Measurements from ENCODE around the gene ANO6. TPM values are rescaled to one million over a fixed set of nuclear protein-coding genes. Genes with fewer than 3 reads are reported as not detected.

ANO6 gene
- total RNA-seq, 1 experiment from 2014 or later = 34.2 TPM

- no peaks in the 10 kb centered on the region for H3K36me3 Mint-ChIP-seq (ENCODE audit: insufficient read depth, unreplicated experiment)
- H3K4me3 Mint-ChIP-seq (ENCODE audit: low read depth, unreplicated experiment) = no peak overlapping the region
- intact Hi-C loops (cut with micrococcal nuclease; ENCODE audit: unreplicated experiment) = no loop called here
- no peak for DNase-seq
- no peaks in the 10 kb centered on the region for H3K4me1 Mint-ChIP-seq (ENCODE audit: low read depth, unreplicated experiment)
- CTCF ChIA-PET = interaction anchor here (0.6 kb wide), 1 partner anchor 126 kb away, joined by 3 read pairs; no protein-coding TSS in a partner anchor
- no peaks in the 10 kb centered on the region for H3K9me3 Mint-ChIP-seq (ENCODE audit: low read depth, unreplicated experiment)
- H3K27ac Mint-ChIP-seq (ENCODE audit: unreplicated experiment) = no peak overlapping the region
- H3K27me3 Mint-ChIP-seq (ENCODE audit: unreplicated experiment) = no peaks in the 10 kb centered on the region
- TF ChIP-seq CTCF (IDR thresholded peaks at IDR 0.05; ENCODE audit: unreplicated experiment) = no peak
- no TSS peak for BruUV-seq (replicated peaks)
These were observed 112.0 kb downstream of the ANO6 start for GRCh38 chr12:45327823-45328383.

- no peaks in the 10 kb centered on the region for H3K4me1 Mint-ChIP-seq (ENCODE audit: low read depth, unreplicated experiment)
- no peak overlapping the region for H3K4me3 Mint-ChIP-seq (ENCODE audit: low read depth, unreplicated experiment)
- H3K27me3 Mint-ChIP-seq (ENCODE audit: unreplicated experiment) = no peaks in the 10 kb centered on the region
- no peaks in the 10 kb centered on the region for H3K36me3 Mint-ChIP-seq (ENCODE audit: insufficient read depth, unreplicated experiment)
- intact Hi-C loops (cut with micrococcal nuclease; ENCODE audit: unreplicated experiment) = no loop called here
- no TSS peak for BruUV-seq (replicated peaks)
- CTCF ChIA-PET = no interaction called here
- H3K27ac Mint-ChIP-seq (ENCODE audit: unreplicated experiment) = no peak overlapping the region
- no peak for DNase-seq
- TF ChIP-seq CTCF (IDR thresholded peaks at IDR 0.05; ENCODE audit: unreplicated experiment) = no peak
- H3K9me3 Mint-ChIP-seq (ENCODE audit: low read depth, unreplicated experiment) = no peaks in the 10 kb centered on the region
These were observed 113.3 kb downstream of the ANO6 start for GRCh38 chr12:45329238-45329637.

GRCh38 chr12:45329702-45330101 lies 113.8 kb downstream of the ANO6 start:
- H3K27me3 Mint-ChIP-seq (ENCODE audit: unreplicated experiment) = no peaks in the 10 kb centered on the region
- no peaks in the 10 kb centered on the region for H3K4me1 Mint-ChIP-seq (ENCODE audit: low read depth, unreplicated experiment)
- no TSS peak for BruUV-seq (replicated peaks)
- no peaks in the 10 kb centered on the region for H3K9me3 Mint-ChIP-seq (ENCODE audit: low read depth, unreplicated experiment)
- intact Hi-C loops (cut with micrococcal nuclease; ENCODE audit: unreplicated experiment) = no loop called here
- no peak overlapping the region for H3K27ac Mint-ChIP-seq (ENCODE audit: unreplicated experiment)
- DNase-seq = no peak
- TF ChIP-seq CTCF (IDR thresholded peaks at IDR 0.05; ENCODE audit: unreplicated experiment) = no peak
- H3K36me3 Mint-ChIP-seq (ENCODE audit: insufficient read depth, unreplicated experiment) = no peaks in the 10 kb centered on the region
- H3K4me3 Mint-ChIP-seq (ENCODE audit: low read depth, unreplicated experiment) = no peak overlapping the region
- CTCF ChIA-PET = no interaction called here

GRCh38 chr12:45331552-45331951 lies 115.7 kb downstream of the ANO6 start:
- TF ChIP-seq CTCF (IDR thresholded peaks at IDR 0.05; ENCODE audit: unreplicated experiment) = no peak
- Mint-ChIP-seq H3K27me3 (ENCODE audit: unreplicated experiment) (no peaks in the 10 kb centered on the region), H3K4me3 (ENCODE audit: low read depth, unreplicated experiment) (no peak overlapping the region), H3K36me3 (ENCODE audit: insufficient read depth, unreplicated experiment) (no peaks in the 10 kb centered on the region), H3K4me1 (ENCODE audit: low read depth, unreplicated experiment) (no peaks in the 10 kb centered on the region), H3K9me3 (ENCODE audit: low read depth, unreplicated experiment) (no peaks in the 10 kb centered on the region), H3K27ac (ENCODE audit: unreplicated experiment) (no peak overlapping the region)
- CTCF ChIA-PET = no interaction called here
- intact Hi-C loops (cut with micrococcal nuclease; ENCODE audit: unreplicated experiment) = no loop called here
- DNase-seq = no peak
- BruUV-seq (replicated peaks) = no TSS peak
